Endometrial microvascular endothelial cells (primary cell): ENCODE measurements around the gene ERVK3-1. TPM values are rescaled to one million over a fixed set of nuclear protein-coding genes. Genes with fewer than 3 reads are reported as not detected.
"Not testable (repeated sequence)": the region's sequence is repeated elsewhere in the genome, so short reads cannot be mapped to it uniquely, and the experiment has no call there.

Experiments used
- in situ Hi-C: cut with HindIII; loops from 2 replicates; pipeline ENCODE4 v1.10.0; 2017; ENCODE audit warnings: low sequenced_read_pairs, low pct_unique_long_range_greater_than_20kb; ENCODE audit errors: inconsistent ontology term
- total RNA-seq: library from RNA; depleted of rRNA; stranded (reverse); fragments of >200 nt; gene quantifications from one replicate; pipeline ENCODE4 v1.2.3, GENCODE V29; 2015; ENCODE audit errors: inconsistent ontology term

ERVK3-1 gene
- total RNA-seq, 1 donor from 2014 or later: 44.8 TPM

DNA sequence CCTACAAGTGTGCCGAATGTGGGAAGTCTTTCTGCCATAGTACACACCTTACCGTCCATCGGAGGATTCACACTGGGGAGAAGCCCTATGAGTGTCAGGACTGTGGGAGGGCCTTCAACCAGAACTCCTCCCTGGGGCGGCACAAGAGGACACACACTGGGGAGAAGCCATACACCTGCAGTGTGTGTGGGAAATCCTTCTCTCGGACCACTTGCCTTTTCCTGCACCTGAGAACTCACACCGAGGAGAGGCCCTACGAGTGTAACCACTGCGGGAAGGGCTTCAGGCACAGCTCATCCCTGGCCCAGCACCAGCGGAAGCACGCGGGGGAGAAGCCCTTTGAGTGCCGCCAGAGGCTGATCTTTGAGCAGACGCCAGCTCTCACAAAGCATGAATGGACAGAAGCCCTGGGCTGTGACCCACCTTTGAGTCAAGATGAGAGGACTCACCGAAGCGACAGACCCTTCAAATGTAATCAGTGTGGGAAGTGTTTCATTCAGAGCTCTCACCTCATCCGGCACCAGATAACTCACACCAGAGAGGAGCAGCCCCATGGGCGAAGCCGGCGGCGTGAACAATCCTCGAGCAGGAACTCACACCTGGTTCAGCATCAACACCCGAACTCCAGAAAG lies 10.3 kb upstream of the ERVK3-1 start:
- in situ Hi-C loops: no loop called here

GRCh38 chr19:58296104-58296503 lies 9.1 kb upstream of the ERVK3-1 start:
- in situ Hi-C loops: no loop called here

DNA sequence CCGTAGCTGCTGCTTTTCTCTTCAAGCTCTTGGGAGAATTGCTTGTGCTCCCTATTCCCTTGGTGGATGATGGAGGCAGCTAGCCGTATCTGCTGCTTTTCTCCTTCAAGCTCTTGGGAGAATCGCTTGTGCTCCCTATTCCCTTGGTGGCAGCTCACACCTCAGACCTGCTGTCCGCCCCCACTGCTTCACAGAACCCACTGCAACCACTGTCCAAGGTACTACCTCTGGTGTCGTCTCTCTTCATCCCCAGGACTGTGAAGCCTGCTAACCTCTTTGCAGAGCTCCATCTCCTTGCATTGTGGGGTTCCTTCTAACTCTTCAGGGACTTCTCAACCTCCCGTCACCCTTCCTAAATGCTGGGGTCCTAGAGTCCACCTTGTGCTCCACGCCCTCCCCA lies 4.6 kb upstream of the ERVK3-1 start:
- in situ Hi-C loops: no loop called here

DNA sequence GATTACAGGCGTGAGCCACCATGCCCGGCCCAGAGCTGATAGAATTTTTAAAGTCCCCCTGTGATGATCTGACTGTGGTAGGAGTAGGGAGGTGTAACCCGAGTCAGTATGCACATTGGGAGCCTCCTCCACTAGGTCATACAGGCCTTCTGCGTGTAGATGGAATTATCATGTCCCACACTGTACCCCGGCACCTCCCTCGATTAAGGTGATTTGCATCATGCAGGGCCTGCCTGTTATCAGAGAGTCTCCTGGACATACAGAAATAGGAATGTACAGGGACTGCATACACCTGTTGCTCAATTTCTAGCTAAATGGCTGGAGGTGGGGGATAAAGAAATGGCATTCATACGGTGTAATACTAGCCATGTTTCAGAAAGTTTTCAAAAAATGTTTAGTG lies 922 bp upstream of the ERVK3-1 start:
- in situ Hi-C loops: no loop called here

- in situ Hi-C loops: no loop called here
These were observed 471 bp upstream of the ERVK3-1 start for GRCh38 chr19:58304748-58305064.

- in situ Hi-C loops: no loop called here
These were observed 751 bp downstream of the ERVK3-1 start for GRCh38 chr19:58305932-58306323.

- in situ Hi-C loops: no loop called here
These were observed 2.6 kb downstream of the ERVK3-1 start for GRCh38 chr19:58307736-58308135.

GRCh38 chr19:58310685-58311084 lies 5.5 kb downstream of the ERVK3-1 start:
- in situ Hi-C loops: not testable (repeated sequence)

- in situ Hi-C loops: no loop called here
These were observed 6.2 kb downstream of the ERVK3-1 start for GRCh38 chr19:58311345-58311865.

GRCh38 chr19:58315580-58315979 lies 10.4 kb downstream of the ERVK3-1 start:
- in situ Hi-C loops: no loop called here

GRCh38 chr19:58317476-58318072 lies 12.4 kb downstream of the ERVK3-1 start:
- in situ Hi-C loops: no loop called here

- in situ Hi-C loops: no loop called here
These were observed 13.1 kb downstream of the ERVK3-1 start for GRCh38 chr19:58318297-58318696.

GRCh38 chr19:58319241-58319640 lies 14.1 kb downstream of the ERVK3-1 start:
- in situ Hi-C loops: no loop called here

- in situ Hi-C loops: no loop called here
These were observed 20.3 kb downstream of the ERVK3-1 start for GRCh38 chr19:58325311-58326022.

DNA sequence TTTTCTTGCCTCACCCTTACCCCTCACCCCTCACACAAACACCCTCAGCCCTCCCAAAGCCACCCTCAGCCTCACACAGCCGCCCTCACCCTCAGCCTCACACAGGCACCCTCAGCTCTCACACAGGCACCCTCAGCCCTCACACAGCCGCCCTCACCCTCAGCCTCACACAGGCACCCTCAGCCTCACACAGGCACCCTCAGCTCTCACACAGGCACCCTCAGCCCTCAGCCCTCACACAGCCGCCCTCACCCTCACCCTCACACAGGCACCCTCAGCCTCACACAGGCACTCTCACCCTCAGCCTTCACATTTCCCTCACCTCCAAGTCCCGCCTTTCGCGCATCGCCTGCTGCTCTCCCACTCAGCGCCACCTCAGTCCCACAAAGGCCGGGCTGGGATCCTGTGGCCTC lies 21.3 kb downstream of the ERVK3-1 start:
- in situ Hi-C loops: no loop called here

DNA sequence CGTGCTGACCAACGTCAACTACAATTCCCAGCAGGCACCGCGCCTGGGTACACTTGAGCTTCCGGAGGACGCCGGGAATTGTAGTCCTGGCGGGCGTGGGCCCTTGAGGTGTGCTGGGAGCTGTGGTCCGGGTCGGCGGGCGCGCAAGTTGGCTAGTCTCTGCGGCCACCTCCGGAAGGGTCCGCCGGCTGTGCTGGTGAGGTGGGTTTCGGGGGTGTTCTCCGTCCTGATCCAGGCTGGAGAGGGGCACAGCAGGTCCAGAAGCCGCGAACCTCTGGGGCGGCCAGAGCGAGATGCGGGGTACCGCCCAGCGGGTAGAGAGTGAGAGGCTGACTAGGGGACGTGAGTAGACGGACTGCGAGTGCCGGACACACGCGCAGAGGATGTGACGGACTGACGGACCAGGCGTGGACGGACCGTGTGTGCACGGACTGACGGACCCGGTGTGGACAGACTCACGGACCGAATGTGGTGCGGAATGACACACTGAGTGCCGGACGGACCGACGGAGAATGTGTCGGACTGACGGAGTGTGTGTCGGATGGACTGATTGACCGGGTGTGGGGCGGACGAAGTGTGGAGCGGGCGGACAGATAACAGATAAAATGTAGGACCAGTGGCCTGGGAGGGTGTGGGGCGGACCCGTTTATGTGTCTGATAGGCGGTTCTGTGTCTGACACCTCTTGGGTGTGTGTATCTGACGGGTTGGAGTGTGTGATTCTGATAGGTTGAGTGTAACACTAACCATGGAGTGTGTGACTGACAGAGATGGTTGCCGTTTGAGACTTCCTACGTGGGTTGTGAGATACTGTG lies 21.9 kb downstream of the ERVK3-1 start, which contains the start of gene ZSCAN22:
Gene ZSCAN22, plus strand, starts transcription at position 81 of the 813 bp plus-strand sequence. CDS start 7,809 bp downstream, outside the sequence.
- in situ Hi-C loops: no loop called here

GRCh38 chr19:58328999-58329398 lies 23.8 kb downstream of the ERVK3-1 start:
- in situ Hi-C loops: no loop called here

GRCh38 chr19:58330458-58330857 lies 25.3 kb downstream of the ERVK3-1 start:
- in situ Hi-C loops: no loop called here

DNA sequence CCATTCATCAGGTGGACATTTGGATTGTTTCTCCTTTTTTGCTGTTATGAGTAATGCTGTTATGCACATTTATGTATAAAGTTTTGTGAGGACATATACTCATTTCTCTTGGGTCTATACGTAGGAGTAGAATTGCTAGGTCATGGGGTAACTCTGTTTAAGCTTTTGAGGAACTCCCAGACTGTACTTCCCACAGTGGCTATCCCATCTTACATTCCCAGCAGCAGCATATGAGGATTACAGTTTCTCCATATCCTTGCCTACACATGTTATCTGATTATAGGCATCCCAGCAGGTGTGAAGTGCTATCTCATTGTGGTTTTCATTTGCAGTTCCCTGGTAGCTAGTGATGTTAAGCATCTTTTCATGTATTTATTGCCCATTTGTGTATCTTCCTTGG lies 27.5 kb downstream of the ERVK3-1 start:
- in situ Hi-C loops: no loop called here
